ENCODE measurements around the gene ZFP30. TPM values are rescaled to one million over a fixed set of nuclear protein-coding genes. Genes with fewer than 3 reads are reported as not detected.

The ZFP30 gene
- total and polyA plus RNA-seq, 10 of the 15 experiments (the other 5 are each of a cell fraction or from before 2014, with no cell fraction given), result 1.4 to 12.8 (median 5.7) TPM

DNA sequence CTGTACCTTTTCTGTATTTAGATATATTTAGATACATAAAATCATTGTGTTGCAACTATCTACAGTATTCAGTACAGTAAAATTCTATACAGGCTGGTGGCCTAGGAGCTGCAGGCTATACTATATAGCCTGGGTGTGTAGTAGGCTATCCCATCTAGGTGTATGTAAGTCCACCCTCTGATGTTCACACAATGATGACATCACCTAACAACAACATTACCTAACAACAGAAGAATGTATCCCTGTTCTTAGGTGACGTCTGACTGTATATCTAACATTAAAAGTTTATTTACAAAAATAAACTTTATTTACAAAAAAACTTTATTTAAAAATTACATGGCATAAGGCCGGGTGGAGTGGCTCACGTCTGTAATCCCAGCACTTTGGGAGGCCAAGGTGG, 28.3 kb upstream of the ZFP30 start:
- no peak overlapping the region for H3K4me3 ChIP-seq
- no peaks in the 10 kb centered on the region for H3K27me3 ChIP-seq (replicated peaks in 1 of 2; ENCODE audit: control insufficient read depth in 2 of 2, insufficient read depth in 2 of 2, low read length in 1 of 2)
- H3K36me3 ChIP-seq (ENCODE audit: control insufficient read depth in 2 of 2, insufficient read depth in 2 of 2, low read length in 1 of 2), result no peaks in the 10 kb centered on the region
- ChIA-PET POLR2A (interaction anchor here (0.6 kb wide), 1 partner anchor 847 kb away, joined by 4 read pairs; no protein-coding TSS in a partner anchor), SMC1A (ENCODE audit: uncharacterized antibody, unreplicated experiment) (no interaction called here), CTCF (no interaction called here), RAD21 (ENCODE audit: unreplicated experiment) (no interaction called here)
- 56% methylated on average over 3 of the region's 3 CpGs for WGBS (ENCODE audit: insufficient coverage, insufficient replicate concordance, low lambda C conversion rate, missing lambda C conversion rate)
- intact Hi-C loops (cut with micrococcal nuclease; ENCODE audit: unreplicated experiment) (no loop called here), in situ Hi-C loops (cut with MboI) (no loop called here)
- H3K79me2 ChIP-seq (ENCODE audit: control insufficient read depth, insufficient read depth, low read length), result no peaks in the 10 kb centered on the region
- no peak for ATAC-seq
- H4K20me1 ChIP-seq (ENCODE audit: control insufficient read depth, insufficient read depth), result no peaks in the 10 kb centered on the region
- H3K4me2 ChIP-seq (ENCODE audit: control insufficient read depth, insufficient read depth), result no peak overlapping the region
- no peak for FAIRE-seq
- H2AFZ ChIP-seq (ENCODE audit: control insufficient read depth, low read depth, low read length), result no peak overlapping the region
- H3K27ac ChIP-seq (ENCODE audit: control insufficient read depth, insufficient read depth), result no peak overlapping the region
- no peak for DNase-seq (ENCODE audit: low read depth, low spot score)
- H3K9me3 ChIP-seq (replicated peaks; ENCODE audit: control insufficient read depth, insufficient read depth, low read length), result peaks cover 2% of the 10 kb centered on the region; the same call in 2 of the 3 replicates
- H3K4me1 ChIP-seq (ENCODE audit: control insufficient read depth, insufficient read depth, low read length), result no peaks in the 10 kb centered on the region
- BruUV-seq (replicated peaks), result no TSS peak
- no peak for TF ChIP-seq EED (IDR thresholded peaks at IDR 0.05; ENCODE audit: low read depth)
- no peak for TF ChIP-seq YY1 (IDR thresholded peaks at IDR 0.05; ENCODE audit: low read depth, low read length)
- TF ChIP-seq EP300 (IDR thresholded peaks at IDR 0.05; ENCODE audit: borderline replicate concordance in 1 of 2, control insufficient read depth in 1 of 2, low read depth in 2 of 2, low read length in 2 of 2), result no peak
- no peak for TF ChIP-seq USF2 (IDR thresholded peaks at IDR 0.05; ENCODE audit: borderline replicate concordance, low read depth, low read length)
- no peak for TF ChIP-seq CBX5 (IDR thresholded peaks at IDR 0.05; ENCODE audit: low read depth)
- no peak for TF ChIP-seq GABPA (IDR thresholded peaks at IDR 0.05; ENCODE audit: low read depth)
- TF ChIP-seq HDAC6 (IDR thresholded peaks at IDR 0.05; ENCODE audit: unreplicated experiment), result no peak
- TF ChIP-seq SMC3 (IDR thresholded peaks at IDR 0.05; ENCODE audit: borderline replicate concordance, low read length), result no peak
- no peak for TF ChIP-seq CBX3 (IDR thresholded peaks at IDR 0.05; ENCODE audit: borderline replicate concordance, low read depth)
- H3K9ac ChIP-seq (ENCODE audit: control insufficient read depth, insufficient read depth, low read length), result no peak overlapping the region

Measured in GM12878 (cell line).